HT-29 (cell line): ENCODE data around the gene SVBP. TPM values are rescaled to one million over a fixed set of nuclear protein-coding genes. Genes with fewer than 3 reads are reported as not detected.
"Not testable (repeated sequence)": the region's sequence is repeated elsewhere in the genome, so short reads cannot be mapped to it uniquely, and the experiment has no call there.

Experiments used
- DNase-seq: peaks from one replicate; pipeline ENCODE4 v3.0.0-alpha.2; 2015; ENCODE audit warnings: low spot score
- total RNA-seq: library from RNA; depleted of rRNA; stranded (reverse); fragments of >200 nt; shearing (Covaris generic); gene quantifications from 2 replicates; pipeline ENCODE4 v1.2.3, GENCODE V29; 2014; rRNA removed

The SVBP gene
- 17.1 and 19.7 TPM in 2 replicates for total RNA-seq

DNA sequence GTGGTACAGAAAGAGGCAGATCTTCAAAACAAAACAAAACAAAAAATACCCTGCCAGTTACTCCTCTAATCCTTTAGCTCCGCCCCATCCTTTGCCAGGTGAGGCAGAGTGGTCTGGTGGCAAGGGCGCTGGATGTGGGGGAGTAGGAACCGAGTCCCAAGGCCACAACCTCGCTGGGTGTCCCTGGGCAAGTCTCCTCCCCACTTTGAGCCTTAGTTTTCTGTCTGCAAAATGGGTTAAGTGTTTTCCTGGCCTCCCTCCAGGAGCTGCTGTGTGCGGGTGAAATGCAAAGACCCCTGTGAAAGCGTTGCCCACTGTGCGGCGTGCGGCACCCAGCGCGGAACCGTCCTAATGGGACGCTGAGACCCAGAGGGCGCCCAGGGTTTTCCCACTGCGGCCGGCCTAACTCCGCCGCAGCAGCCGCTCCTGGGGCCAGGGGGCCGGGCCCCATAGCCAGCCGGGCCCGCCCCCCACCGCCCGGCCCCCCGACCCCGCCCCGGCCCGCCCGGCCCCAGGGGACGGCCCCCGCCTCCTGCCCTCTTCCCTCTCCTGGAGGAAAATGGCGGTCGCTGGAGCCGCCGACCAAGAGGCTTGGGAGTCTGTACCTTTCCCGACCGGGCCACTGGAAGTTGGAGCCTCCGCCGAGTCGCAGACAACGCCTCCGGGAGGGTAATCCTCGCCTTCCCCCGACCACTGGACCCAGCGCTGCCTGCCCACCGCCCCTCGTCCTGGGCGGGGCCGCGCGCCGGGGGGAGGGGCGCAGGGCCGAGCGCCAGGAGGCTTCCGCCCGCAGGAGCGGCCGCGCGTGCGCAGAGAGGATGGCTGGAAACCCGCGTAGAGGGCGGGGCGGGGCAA lies at the start of gene SVBP, which contains the start of gene ERMAP:
TSS of gene SVBP (minus strand) at position 813 of the 855 bp plus-strand sequence. CDS start 853 bp downstream, outside the sequence.
TSS of gene ERMAP (plus strand) at position 538 of the 855 bp plus-strand sequence. CDS start 13,327 bp downstream, outside the sequence.
- DNase-seq: peak; percentile 87

DNA sequence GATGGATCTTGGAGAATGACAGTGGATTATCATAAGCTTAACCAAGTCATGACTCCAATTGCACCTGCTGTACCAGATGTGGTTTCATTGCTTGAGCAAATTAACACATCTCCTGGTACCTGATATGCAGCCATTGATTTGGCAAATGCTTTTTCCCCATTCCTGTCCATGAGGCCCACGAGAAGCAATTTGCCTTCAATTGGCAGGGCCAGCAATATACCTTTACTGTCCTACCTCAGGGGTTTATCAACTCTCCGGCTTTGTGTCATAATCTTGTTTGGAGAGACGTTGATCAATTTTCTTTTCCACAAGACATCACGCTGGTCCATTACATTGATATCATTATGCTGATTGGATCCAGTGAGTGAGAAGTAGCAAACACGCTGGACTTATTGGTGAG lies 49.4 kb upstream of the SVBP start:
- DNase-seq: no peak

- DNase-seq: no peak
Observed at GRCh38 chr1:42861014-42861399, 43.8 kb upstream of the SVBP start.

DNA sequence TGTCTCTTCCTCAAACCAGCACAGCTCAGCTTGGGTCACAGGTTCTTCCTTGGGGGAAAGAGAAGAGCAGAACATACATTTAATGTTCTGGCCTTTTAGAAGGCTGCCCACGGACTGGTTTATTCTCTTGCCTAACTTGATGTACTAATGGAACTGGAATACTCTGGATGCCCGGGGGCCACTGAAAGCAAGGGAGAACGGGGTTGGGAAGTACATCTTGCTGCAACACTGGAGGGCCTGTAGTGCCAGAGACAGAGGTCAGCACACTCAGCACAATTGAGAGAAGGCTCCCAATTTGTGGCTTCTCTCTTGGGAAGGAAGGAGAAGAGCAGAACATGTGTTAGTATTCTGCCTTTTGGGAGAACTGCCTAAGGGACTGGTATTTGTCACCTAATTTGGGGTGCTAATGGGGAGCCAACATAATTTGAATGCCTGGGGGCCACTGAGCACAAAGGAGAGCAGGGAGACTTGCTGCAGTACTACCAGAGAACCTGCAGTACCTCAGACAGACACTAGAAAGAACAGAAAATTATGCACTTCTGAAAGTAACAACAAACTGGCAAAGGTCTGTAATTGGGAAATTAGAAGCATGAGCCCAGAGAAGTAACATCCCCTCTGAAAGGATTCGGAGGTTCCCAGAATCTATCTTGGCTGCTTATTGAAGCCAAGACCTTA lies 43.3 kb upstream of the SVBP start:
- DNase-seq: no peak

- DNase-seq: not testable (repeated sequence)
Observed at GRCh38 chr1:42859366-42859765, 42.2 kb upstream of the SVBP start.

DNA sequence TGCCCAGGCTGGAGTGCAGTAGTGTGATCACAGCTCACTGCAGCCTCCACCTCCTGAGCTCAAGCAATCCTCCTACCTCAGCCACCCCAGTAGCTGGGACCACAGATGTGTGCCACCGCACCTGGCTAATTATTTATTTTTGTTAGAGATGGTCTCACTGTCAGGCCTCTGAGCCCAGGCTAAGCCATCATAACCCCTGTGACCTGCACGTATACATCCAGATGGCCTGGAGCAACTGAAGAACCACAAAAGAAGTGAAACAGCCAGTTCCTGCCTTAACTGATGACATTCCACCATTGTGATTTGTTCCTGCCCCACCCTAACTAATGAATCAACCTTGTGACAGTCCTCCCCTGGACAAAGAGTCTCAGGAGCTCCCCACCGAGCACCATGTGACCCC lies 39.4 kb upstream of the SVBP start:
- DNase-seq: not testable (repeated sequence)

DNA sequence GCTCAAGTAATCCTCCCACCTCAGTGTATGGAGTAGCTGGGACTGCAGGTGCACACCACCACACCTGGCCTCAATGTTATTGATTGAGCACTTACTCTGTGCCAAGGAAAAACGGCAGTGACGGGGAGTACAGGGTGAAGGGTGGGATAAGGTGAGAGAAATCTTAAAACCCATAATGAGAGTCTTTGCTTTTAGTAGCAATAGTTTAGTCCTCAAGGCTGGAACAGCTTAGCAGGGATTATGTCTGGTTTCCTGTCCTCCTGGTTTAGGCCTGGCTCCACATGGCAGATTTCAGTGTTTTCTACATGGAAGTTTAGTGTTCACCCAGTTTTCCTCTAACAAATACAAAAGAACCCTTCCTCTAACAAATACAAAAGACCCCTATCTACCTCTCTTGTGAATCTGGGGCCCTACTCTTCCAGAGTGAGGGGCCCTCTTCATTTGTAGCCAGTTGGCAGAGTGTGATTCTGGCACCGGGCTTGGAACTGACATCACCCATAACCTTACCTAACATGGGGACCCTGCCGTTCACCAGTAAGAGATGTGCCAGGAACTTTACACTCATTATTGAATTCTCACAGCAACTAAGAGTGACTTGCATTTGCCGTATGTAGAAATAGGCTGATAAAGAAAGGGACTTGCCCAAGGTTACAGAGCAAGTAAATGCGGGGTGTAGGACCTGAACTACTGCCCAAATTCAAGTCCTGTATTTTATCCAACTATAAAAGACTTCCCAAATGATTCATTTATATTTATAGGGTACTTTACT lies 36.1 kb upstream of the SVBP start:
- no peak for DNase-seq

- DNase-seq: no peak
Observed at GRCh38 chr1:42852608-42852980, 35.4 kb upstream of the SVBP start.

DNA sequence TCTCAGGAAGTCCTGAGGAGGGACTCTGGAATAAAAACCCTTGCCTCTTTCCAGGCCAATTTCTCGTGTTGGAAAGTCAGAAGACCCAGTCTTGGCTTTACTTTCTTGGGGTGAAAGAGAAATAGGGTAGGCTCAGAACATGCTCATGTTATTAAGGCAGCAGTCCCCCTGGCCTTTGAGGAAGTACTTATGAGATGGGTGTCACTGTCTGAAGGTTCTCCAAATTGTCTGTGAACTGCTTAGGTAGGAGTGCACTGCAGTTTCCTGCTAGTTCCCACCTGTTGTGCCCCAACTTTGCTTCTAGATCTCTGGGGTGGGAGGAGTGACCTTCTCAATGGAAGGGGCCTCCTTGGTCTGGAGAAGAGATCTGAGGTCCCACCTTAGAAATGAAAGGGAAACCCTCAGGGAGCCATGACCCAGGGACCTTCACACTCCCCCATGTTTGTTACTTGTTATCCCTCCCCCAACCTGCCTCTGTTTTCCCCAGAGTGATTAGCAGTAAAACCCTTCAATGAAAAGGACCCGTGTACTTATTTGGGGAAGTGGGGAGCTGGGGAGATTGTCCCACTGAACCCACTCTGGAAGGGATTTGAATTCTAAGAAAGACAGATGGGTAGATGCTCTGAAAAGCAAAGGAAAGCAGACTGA lies 34.9 kb upstream of the SVBP start:
- DNase-seq: no peak

GRCh38 chr1:42851420-42851819 lies 34.2 kb upstream of the SVBP start:
- no peak for DNase-seq

DNA sequence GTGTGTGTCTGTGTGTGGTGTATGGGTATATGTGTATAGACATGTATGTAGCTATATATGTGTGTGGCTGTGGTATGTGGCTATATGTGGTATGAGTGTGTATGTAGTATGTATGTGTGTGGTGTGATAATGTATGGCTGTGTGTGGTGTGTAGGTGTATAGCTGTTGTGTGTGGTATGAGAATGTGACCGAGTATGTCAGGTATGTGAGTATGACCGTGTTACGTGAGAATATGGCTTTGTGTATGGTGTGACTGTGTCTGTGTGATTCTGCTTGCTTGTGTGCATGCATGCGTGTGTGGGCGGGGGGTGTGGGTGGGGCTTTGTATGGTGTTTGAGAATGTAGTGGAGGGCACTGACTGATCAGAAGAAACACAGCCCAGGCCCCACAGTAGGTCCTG lies 32.7 kb upstream of the SVBP start:
- no peak for DNase-seq

GRCh38 chr1:42848823-42849537 lies 31.8 kb upstream of the SVBP start:
- no peak for DNase-seq

DNA sequence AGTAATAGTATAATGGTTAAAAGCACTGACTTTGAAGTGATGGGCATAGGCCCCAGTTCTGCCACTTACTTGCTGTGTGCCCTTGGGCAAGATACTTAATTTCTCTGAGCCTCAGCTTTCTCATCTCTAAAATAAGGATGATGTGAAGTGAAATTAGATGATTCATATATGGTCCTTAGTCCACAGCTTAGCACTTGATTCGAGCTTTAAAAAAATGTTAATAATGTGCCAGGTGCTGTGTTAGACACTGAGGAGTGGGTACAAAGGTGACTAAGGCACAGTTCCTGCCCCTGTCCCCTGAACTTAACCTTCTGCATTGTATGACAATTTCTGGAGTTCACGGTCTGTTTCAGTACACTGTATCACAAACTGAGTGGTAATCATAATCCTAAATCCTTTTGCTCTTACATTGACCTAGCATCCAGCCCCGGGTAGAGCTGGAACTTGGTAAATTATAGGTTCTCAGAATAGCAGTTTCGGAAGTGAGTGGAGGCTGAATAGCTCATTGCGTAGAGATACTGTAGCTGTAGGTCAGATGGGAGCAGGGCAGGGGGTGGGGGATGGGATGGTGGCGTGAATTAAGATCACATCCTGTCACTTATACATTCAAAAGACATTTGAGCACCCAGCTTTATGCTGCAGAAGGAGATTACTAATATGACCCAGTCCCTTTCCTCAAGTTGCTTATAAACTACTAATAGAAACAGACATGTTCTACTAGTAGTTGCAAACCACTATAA lies 30.7 kb upstream of the SVBP start:
- no peak for DNase-seq

GRCh38 chr1:42847111-42847595 lies 30.0 kb upstream of the SVBP start:
- no peak for DNase-seq

DNA sequence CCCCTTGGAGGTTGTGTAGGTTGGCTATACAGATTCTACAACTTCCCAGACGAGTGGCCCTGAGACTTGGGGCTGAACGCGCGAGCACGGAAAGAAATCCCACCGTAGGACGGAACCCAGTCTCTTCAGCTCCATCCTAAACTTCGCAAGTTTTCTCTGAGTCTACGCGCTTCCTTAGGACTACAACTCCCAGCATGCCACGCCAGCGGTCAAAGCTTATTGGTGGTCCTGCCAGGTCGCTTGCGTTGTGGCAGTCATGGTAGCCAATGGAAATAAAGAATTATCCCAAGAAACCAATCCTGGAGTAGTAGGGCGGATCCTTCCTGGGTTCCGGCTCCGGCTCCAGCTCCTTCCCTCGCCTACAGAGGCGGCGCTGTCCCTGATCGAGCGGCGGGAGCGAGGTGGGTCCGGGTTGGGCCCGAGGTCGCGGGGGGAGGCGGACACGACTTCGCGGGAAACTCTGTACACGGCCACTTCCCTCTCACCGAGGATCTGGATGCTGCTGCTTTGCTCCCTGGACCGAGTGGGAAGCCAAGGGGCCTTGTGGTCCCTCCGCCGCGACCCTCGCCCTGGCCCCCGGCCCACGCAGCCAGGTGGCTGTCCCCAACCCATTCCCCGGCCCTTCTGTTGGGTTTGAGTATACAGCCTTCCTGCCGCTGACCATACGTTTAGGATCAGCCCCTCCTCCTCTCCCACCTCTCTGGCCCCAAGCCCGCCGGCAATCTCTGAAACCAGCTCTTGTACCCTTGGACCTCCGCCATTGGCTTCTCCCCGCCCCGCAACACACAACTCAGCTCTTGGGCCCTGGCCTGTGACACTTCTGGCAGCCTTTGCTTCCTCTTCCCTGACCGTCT lies 29.3 kb upstream of the SVBP start, which contains the start of gene ZNF691:
TSS of gene ZNF691 (plus strand) at position 357 of the 854 bp plus-strand sequence. CDS start 3,046 bp downstream, outside the sequence.
- DNase-seq: peak; percentile 96

- no peak for DNase-seq
Observed at GRCh38 chr1:42845866-42846256, 28.7 kb upstream of the SVBP start.

- no peak for DNase-seq
Observed at GRCh38 chr1:42845193-42845592, 28.0 kb upstream of the SVBP start.

- no peak for DNase-seq
Observed at GRCh38 chr1:42844592-42845140, 27.5 kb upstream of the SVBP start.
